Ectodermal cell (in vitro differentiated cells): ENCODE results near the gene HS3ST3B1. TPM values are rescaled to one million over a fixed set of nuclear protein-coding genes. Genes with fewer than 3 reads are reported as not detected.

ENCODE experiments used
- H3K27ac ChIP-seq: 2 replicates; pipeline ENCODE4 v1.7.0; 2013; ENCODE audit warnings: mild to moderate bottlenecking, low read depth, low read length; ENCODE audit not compliant: insufficient read depth, poor library complexity, severe bottlenecking
- H3K27me3 ChIP-seq: 2 replicates; pipeline ENCODE4 v1.7.0; 2013; ENCODE audit warnings: mild to moderate bottlenecking, low read length; ENCODE audit not compliant: insufficient read depth, control insufficient read depth, poor library complexity, severe bottlenecking
- H3K36me3 ChIP-seq: one replicate; pipeline ENCODE4 v1.7.0; 2013; ENCODE audit warnings: low read length; ENCODE audit not compliant: control insufficient read depth, insufficient read depth
- H3K4me1 ChIP-seq: one replicate; pipeline ENCODE4 v1.7.0; 2013; ENCODE audit warnings: low read length; ENCODE audit not compliant: control insufficient read depth, insufficient read depth
- H3K4me3 ChIP-seq: 2 replicates; pipeline ENCODE4 v1.7.0; 2013; ENCODE audit warnings: low read depth, low read length, control low read depth; ENCODE audit not compliant: insufficient read depth
- H3K9me3 ChIP-seq: 2 replicates; pipeline ENCODE4 v1.7.0; 2013; ENCODE audit warnings: mild to moderate bottlenecking, low read length, moderate library complexity; ENCODE audit not compliant: control insufficient read depth
- WGBS, 2 experiments: methylation state at CpG; one replicate each; pipeline ENCODE4 v1.1.7; 2013; ENCODE audit warnings: missing lambda C conversion rate in 2 of 2; 5-methylcytosine and 5-hydroxymethylcytosine counted together
- polyA plus RNA-seq, 4 experiments: library from polyadenylated mRNA; stranded (reverse); fragments of 50-300 nt; gene quantifications; one replicate each; pipeline ENCODE4 v1.2.3, GENCODE V29; 2013

Gene HS3ST3B1
- polyA plus RNA-seq (2013, experiment 1 of 4) = 18.3 TPM
- 17.4 TPM for polyA plus RNA-seq (2013, experiment 2 of 4)
- polyA plus RNA-seq (2013, experiment 3 of 4) = 19.5 TPM
- 20.7 TPM for polyA plus RNA-seq (2013, experiment 4 of 4)

GRCh38 chr17:14300575-14301278 is at the start of gene HS3ST3B1:
Gene HS3ST3B1, plus strand, starts transcription at chr17:14301081. Its CDS starts 438 bp downstream, at chr17:14301519.
- peak within 1 kb of the TSS; percentile 30 for H3K27ac ChIP-seq
- H3K36me3 ChIP-seq = no peaks in the 10 kb centered on the region
- WGBS, 2 experiments = 0 to 1% methylated on average over 49 of the region's 49 CpGs
- H3K4me3 ChIP-seq = peak within 1 kb of the TSS; percentile 72
- H3K4me1 ChIP-seq = peaks cover 35% of the 10 kb centered on the region
- no peaks in the 10 kb centered on the region for H3K9me3 ChIP-seq
- peaks cover 88% of the 10 kb centered on the region for H3K27me3 ChIP-seq

GRCh38 chr17:14261406-14261805 is 39.5 kb upstream of the HS3ST3B1 start:
- no peaks in the 10 kb centered on the region for H3K36me3 ChIP-seq
- H3K4me3 ChIP-seq = no peak overlapping the region
- no peaks in the 10 kb centered on the region for H3K9me3 ChIP-seq
- no peaks in the 10 kb centered on the region for H3K4me1 ChIP-seq
- H3K27me3 ChIP-seq = no peaks in the 10 kb centered on the region
- no peak overlapping the region for H3K27ac ChIP-seq
- 97% methylated on average over 5 of the region's 5 CpGs for WGBS, 2 experiments

- H3K27me3 ChIP-seq = no peaks in the 10 kb centered on the region
- H3K9me3 ChIP-seq = no peaks in the 10 kb centered on the region
- WGBS, 2 experiments = 82 to 83% methylated on average over 2 of the region's 2 CpGs
- no peaks in the 10 kb centered on the region for H3K36me3 ChIP-seq
- no peaks in the 10 kb centered on the region for H3K4me1 ChIP-seq
- no peak overlapping the region for H3K27ac ChIP-seq
- H3K4me3 ChIP-seq = no peak overlapping the region
Measured at GRCh38 chr17:14268264-14268663, 32.6 kb upstream of the HS3ST3B1 start.

- H3K27ac ChIP-seq = no peak overlapping the region
- no peaks in the 10 kb centered on the region for H3K4me1 ChIP-seq
- 89 to 90% methylated on average over 5 of the region's 5 CpGs for WGBS, 2 experiments
- H3K9me3 ChIP-seq = no peaks in the 10 kb centered on the region
- H3K4me3 ChIP-seq = no peak overlapping the region
- H3K36me3 ChIP-seq = no peaks in the 10 kb centered on the region
- H3K27me3 ChIP-seq = no peaks in the 10 kb centered on the region
Measured at GRCh38 chr17:14269473-14269872, 31.4 kb upstream of the HS3ST3B1 start.

- H3K27me3 ChIP-seq = no peaks in the 10 kb centered on the region
- no peaks in the 10 kb centered on the region for H3K9me3 ChIP-seq
- H3K4me3 ChIP-seq = no peak overlapping the region
- H3K36me3 ChIP-seq = no peaks in the 10 kb centered on the region
- WGBS, 2 experiments = 85 to 86% methylated on average over 2 of the region's 2 CpGs
- H3K27ac ChIP-seq = no peak overlapping the region
- H3K4me1 ChIP-seq = no peaks in the 10 kb centered on the region
Measured at GRCh38 chr17:14270508-14270907, 30.4 kb upstream of the HS3ST3B1 start.

GRCh38 chr17:14276535-14277250 is 24.2 kb upstream of the HS3ST3B1 start:
- no peak overlapping the region for H3K4me3 ChIP-seq
- 85 to 94% methylated on average over 2 of the region's 2 CpGs for WGBS, 2 experiments
- no peaks in the 10 kb centered on the region for H3K4me1 ChIP-seq
- H3K36me3 ChIP-seq = no peaks in the 10 kb centered on the region
- no peaks in the 10 kb centered on the region for H3K9me3 ChIP-seq
- no peak overlapping the region for H3K27ac ChIP-seq
- H3K27me3 ChIP-seq = no peaks in the 10 kb centered on the region

GRCh38 chr17:14281530-14281929 is 19.4 kb upstream of the HS3ST3B1 start:
- Histone ChIP-seq H3K4me1 (no peaks in the 10 kb centered on the region), H3K27me3 (no peaks in the 10 kb centered on the region), H3K9me3 (no peaks in the 10 kb centered on the region), H3K4me3 (no peak overlapping the region), H3K36me3 (no peaks in the 10 kb centered on the region), H3K27ac (no peak overlapping the region)
- 94 to 98% methylated on average over 3 of the region's 3 CpGs for WGBS, 2 experiments

GRCh38 chr17:14282726-14283125 is 18.2 kb upstream of the HS3ST3B1 start:
- H3K27ac ChIP-seq = no peak overlapping the region
- H3K4me3 ChIP-seq = no peak overlapping the region
- no peaks in the 10 kb centered on the region for H3K9me3 ChIP-seq
- WGBS, 2 experiments = 85 to 92% methylated on average over 2 of the region's 2 CpGs
- H3K4me1 ChIP-seq = no peaks in the 10 kb centered on the region
- no peaks in the 10 kb centered on the region for H3K36me3 ChIP-seq
- no peaks in the 10 kb centered on the region for H3K27me3 ChIP-seq

GRCh38 chr17:14289162-14289561 is 11.7 kb upstream of the HS3ST3B1 start:
- H3K9me3 ChIP-seq = no peaks in the 10 kb centered on the region
- H3K27ac ChIP-seq = no peak overlapping the region
- H3K4me3 ChIP-seq = no peak overlapping the region
- 91 to 96% methylated on average over 1 of the region's 2 CpGs for WGBS, 2 experiments
- no peaks in the 10 kb centered on the region for H3K27me3 ChIP-seq
- no peaks in the 10 kb centered on the region for H3K36me3 ChIP-seq
- H3K4me1 ChIP-seq = no peaks in the 10 kb centered on the region

- Histone ChIP-seq H3K27me3 (peaks cover 56% of the 10 kb centered on the region), H3K9me3 (no peaks in the 10 kb centered on the region)
- WGBS, 2 experiments = 82 to 84% methylated on average over 20 of the region's 20 CpGs
Measured at GRCh38 chr17:14294876-14295275, 6.0 kb upstream of the HS3ST3B1 start.

More at GRCh38 chr17:14294876-14295275, 6.0 kb upstream of the HS3ST3B1 start:
- Histone ChIP-seq H3K4me3 (no peak overlapping the region), H3K36me3 (no peaks in the 10 kb centered on the region), H3K27ac (no peak overlapping the region), H3K4me1 (peaks cover 21% of the 10 kb centered on the region)
